KOPT-K1 (cell line): ENCODE results near the gene MRPS31.
A peak's percentile ranks its signal among the peaks of the same experiment; 100 is the strongest.

Experiments used
- H3K27ac ChIP-seq: fragments of 200-600 bp; sonication (generic); 2 replicates; pipeline ENCODE4 v1.5.1; 2016; ENCODE audit warnings: antibody characterized with exemption, mild to moderate bottlenecking, low read depth, low read length; ENCODE audit not compliant: poor library complexity, severe bottlenecking
- H3K36me3 ChIP-seq: fragments of 200-600 bp; sonication (generic); 2 replicates; pipeline ENCODE4 v1.5.1; 2017; ENCODE audit warnings: antibody characterized with exemption, mild to moderate bottlenecking, low read length, moderate library complexity; ENCODE audit not compliant: insufficient read depth
- H3K9me3 ChIP-seq: fragments of 200-600 bp; sonication (generic); 2 replicates; pipeline ENCODE4 v1.5.1; 2017; ENCODE audit warnings: antibody characterized with exemption, low read length, mild to moderate bottlenecking; ENCODE audit not compliant: insufficient read depth, poor library complexity, severe bottlenecking

Gene MRPS31

DNA sequence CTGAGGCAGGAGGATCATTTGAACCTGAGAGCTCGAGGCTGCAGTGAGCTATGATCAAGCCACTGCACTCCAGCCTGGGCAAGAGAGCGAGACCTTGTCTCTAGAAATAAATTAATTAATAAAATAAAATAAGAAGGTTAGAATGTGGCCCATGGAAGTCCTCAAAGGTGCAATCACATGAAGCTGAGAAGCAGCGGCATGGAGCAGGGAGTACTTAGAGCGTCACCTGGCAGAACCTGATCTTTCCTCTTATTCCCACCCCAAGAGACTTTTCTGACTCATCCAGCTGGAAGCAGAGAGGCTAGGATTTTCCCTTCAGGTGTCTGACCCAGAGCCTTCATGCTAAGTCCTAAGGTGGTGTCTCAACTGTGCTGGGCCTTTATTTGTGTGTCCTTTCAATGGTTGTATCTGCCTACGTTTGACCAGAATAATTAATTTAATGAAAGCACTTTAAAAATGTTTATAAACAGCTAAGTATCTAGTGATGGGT is 8.9 kb upstream of the MRPS31 start:
- no peaks in the 10 kb centered on the region for H3K36me3 ChIP-seq
- H3K9me3 ChIP-seq = no peaks in the 10 kb centered on the region
- H3K27ac ChIP-seq = no peak overlapping the region

DNA sequence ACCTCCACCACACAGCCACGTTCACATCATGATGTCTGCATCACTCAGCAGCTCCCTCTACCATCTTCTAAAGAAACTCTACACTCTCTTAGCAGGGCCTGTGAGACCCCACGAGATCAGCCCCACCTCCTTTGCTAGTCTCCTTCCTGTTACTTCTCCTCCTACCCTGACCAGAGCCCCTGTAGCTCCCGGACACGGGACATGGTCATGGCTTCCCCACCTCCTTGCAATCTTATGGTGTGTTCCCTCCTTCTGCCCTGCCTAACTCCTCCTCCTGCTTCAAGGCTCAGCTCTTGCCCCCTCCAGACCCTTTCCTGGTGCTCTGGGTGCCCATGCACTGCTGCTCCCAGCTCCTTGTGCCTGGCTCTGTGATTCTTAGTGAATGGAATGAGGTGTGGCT is 8.1 kb upstream of the MRPS31 start:
- Histone ChIP-seq H3K9me3 (no peaks in the 10 kb centered on the region), H3K27ac (no peak overlapping the region), H3K36me3 (no peaks in the 10 kb centered on the region)

DNA sequence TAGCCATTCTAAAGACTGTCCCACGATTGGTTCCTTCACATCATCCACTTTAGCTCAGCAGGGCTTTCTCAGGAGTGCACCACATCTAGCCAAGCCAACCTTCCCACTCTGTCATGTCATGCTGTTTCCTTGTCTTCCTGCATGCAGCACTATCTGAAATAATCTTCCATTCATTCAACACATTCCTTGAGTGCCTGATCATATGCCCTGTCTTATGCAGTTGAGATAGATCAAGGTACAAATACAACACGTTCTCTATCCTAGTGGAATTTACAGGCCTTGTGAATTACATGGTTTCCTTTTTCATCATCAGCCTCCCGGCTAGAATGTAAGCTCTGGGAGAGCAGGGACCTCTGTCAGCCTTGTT is 6.8 kb upstream of the MRPS31 start:
- peak overlapping the region; percentile 67 for H3K27ac ChIP-seq
- no peaks in the 10 kb centered on the region for H3K36me3 ChIP-seq
- H3K9me3 ChIP-seq = no peaks in the 10 kb centered on the region

DNA sequence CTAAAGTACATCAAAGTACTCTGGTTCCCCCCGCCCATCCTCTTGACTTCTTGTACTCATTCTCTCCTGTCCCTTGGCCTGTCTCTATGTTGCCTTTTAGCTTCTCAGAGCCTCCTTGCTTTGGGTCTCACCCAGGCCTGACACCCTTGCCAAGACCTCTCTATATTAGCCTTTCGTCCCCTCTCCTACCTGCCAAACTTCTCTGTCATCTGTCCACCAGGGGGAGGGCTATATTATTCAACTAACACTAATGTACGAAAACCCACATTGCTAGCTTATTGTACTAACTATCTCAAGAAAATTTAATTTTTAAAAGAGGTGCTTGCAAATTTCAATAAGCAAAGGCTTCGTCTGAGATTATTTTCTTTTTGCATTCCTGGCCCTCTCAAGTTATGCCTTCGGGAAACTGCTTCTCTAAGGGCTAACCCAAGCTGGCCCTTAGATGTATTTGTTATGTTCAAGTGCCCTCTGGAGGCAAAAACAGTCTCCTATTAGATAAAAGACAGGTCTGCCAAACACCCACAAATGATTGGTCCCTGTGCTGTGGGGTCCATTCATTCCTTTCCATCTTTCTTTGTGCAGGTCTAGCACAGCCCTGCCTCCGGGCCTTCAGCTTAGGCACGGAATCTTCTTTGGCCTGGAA is 6.3 kb upstream of the MRPS31 start:
- Histone ChIP-seq H3K36me3 (no peaks in the 10 kb centered on the region), H3K9me3 (no peaks in the 10 kb centered on the region), H3K27ac (peak overlapping the region; percentile 67)

DNA sequence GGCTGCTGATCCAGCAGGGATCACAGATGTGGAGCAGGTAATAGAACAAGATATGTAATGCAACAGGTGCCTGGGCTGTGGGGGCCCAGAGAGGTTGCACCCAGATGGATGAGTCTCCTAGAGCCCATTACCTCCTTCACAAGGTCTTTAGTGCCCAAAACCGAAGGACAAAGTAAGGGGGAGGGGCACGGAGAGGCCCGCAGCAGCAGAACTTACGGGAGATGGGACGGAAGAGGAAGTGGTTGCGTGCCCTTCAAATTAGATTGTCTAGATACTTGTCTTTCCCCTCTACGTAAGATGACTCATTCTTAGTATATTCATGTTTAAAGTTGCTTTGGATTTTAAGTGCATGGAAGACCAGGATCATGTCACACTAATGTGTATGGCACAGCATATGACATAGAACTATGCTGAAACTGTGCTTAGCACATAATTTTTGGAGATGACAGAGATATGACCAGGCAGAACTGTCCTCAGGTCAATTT is 5.7 kb upstream of the MRPS31 start:
- Histone ChIP-seq H3K36me3 (no peaks in the 10 kb centered on the region), H3K9me3 (no peaks in the 10 kb centered on the region), H3K27ac (peak overlapping the region; percentile 67)

DNA sequence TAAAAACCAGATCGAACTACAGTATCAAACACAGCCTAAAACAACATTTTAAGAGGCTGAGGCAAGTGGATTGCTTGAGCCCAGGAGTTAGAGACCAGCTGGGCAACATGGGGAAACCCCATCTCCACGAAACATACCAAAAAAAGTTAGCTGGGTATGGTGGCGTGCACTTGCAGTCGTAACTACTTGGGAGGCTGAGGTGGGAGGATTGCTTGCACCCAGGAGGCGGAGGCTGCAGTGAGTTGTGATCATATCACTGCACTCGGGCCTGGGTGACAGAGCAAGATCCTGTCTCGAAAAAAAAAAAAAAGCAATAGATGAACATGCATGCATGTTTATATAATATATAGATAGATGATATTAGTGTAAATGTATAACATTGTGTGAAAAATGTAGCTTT is 5.2 kb upstream of the MRPS31 start:
- H3K27ac ChIP-seq = peak overlapping the region; percentile 67

DNA sequence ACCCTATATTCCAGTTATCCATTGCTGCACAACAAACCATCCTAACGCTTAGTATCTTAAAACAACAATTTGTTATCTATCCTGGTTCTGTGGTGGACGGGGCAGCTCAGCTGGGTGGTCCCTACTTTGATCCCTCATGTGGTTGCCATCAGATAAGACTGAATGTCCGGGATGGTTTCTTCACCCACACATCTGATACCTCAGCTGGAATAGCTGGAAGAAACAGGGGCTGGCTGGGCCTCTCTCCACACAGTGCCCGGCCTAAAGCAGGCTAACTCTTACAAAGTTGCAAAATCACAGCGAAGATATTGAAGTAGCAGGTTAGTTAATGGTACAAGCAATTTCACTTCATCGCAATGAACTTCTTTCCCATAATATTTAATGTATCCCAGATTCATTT is 3.7 kb upstream of the MRPS31 start:
- no peaks in the 10 kb centered on the region for H3K36me3 ChIP-seq
- H3K9me3 ChIP-seq = no peaks in the 10 kb centered on the region

More for the DNA sequence above, 5.2 kb upstream of the MRPS31 start:
- no peaks in the 10 kb centered on the region for H3K36me3 ChIP-seq
- no peaks in the 10 kb centered on the region for H3K9me3 ChIP-seq

DNA sequence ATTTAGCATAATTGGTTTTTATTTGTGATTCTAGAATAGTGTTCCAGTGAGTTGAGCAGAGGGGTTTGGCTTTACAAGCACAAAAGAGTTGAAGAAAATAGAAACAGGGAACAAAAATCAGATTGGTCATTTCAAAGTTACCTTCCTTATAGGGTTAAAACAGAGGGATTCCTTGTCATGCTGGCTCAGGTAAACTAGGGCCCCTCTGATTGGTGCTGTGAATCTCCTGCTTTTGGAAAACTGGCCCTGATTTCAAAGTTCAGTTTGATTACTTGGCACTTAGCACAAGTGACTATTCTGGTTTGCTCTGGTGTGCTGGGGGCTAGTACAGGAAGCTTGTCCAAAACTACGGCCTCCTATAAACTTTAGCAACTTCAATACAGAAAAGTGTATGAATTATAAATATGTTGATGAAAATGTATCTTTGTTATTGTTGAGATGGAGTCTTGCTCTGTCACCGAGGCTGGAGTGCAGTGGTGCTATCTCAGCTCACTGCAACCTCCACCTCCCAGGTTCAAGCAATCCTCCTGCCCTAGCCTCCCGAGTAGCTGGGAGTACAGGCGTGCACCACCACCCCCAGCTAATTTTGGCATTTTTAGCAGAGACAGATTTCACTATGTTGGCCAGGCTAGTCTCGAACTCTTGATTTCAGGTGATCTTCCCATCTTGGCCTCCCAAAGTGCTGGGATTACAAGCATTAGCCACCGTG is 1.9 kb upstream of the MRPS31 start:
- H3K27ac ChIP-seq = no peak overlapping the region
- no peaks in the 10 kb centered on the region for H3K9me3 ChIP-seq
- no peaks in the 10 kb centered on the region for H3K36me3 ChIP-seq

More for the DNA sequence above, 3.7 kb upstream of the MRPS31 start:
- H3K27ac ChIP-seq = no peak overlapping the region

DNA sequence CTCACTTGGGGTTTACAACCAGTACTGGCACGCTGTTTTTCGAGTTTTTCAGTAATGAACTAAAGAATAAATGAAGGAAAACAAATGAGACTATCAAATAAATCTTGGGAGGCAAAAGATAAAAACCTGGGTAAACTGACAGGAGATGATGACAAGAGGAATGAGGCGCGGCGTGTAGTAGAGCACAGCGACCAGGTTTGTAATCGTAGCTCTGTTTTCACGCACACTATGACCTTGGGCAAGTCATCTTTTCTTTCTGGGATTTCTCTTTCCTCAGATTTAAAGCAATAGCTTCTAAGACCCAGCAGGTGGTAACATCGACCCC is 419 bp downstream of the MRPS31 start:
- no peaks in the 10 kb centered on the region for H3K9me3 ChIP-seq
- H3K36me3 ChIP-seq = peaks cover 20% of the 10 kb centered on the region
- H3K27ac ChIP-seq = peak overlapping the region; percentile 86

DNA sequence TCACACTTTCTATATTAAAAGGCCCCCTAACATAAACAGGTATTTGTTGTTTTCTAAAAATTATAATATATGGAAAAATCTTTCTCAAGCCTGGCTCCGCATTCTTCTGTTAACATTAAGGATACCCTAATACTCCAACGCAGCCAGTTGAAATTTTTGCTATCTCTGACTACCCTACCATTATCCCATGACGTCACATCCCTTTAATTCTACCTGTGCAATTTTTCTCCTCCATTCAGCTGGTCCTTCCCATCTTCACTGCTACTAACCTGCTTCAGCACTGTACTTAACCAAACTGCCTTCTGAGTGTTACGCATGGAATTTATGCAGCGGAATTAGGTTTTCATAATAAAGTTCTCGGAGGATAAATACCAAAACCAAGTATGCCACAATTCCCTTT is 1.0 kb downstream of the MRPS31 start:
- Histone ChIP-seq H3K9me3 (no peaks in the 10 kb centered on the region), H3K36me3 (peaks cover 22% of the 10 kb centered on the region), H3K27ac (peak overlapping the region; percentile 86)

DNA sequence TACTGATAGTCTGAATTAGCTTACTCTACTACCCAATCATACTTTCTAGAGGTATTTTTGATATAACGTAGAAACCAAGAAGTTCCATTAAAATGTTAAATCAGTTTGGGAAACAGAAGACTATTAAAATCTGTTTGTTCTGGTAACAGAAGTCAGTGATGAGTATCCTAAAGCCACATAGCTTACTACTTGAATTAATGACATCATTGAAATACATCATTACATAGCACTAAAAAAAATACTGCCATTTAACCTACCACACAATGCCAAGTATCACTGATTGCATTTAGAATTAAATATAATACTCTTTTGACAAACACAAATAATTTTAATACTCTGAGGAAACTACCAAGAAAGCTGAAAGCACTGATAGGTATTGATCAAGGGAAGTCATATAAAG is 5.4 kb downstream of the MRPS31 start:
- no peaks in the 10 kb centered on the region for H3K9me3 ChIP-seq
- no peak overlapping the region for H3K27ac ChIP-seq

DNA sequence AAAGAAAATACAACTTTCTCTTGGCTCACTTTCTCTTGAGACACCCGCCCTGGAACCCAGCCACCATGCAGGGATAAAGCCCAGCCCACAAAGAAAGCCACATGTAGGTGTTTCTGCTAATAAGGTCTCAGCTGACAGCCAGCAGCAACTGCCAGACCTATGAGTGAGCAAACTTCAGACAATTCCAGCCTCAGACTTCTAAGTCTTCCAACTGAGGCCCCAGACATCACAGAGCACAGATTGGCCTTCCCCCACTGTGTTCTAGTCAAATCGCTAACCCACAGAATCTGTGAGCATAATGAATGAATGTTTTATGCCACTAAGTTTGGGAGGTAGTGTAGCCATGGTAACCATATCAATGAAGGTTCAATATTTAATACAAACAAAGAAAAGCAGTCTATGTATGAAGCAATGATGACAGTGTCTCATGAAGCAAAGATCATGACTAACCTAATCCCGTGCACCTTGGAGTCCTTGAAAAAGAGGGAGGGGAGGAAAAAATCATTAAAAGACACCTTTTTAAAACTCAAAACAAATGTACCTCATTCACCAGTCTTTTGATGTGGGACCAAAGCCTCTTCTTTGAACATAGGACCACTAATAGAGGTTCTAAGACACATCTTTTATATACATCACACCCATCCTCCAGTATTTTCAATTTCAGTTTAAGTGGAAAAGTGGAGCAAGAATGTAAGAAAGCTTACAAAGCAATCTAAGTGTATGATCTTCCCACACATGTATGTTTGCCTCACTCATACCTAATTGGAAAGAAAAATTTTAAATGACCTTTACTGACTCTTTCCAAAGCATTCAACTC is 6.2 kb downstream of the MRPS31 start:
- peak overlapping the region; percentile 52 for H3K27ac ChIP-seq
- no peaks in the 10 kb centered on the region for H3K9me3 ChIP-seq
- H3K36me3 ChIP-seq = peaks cover 54% of the 10 kb centered on the region

More for the DNA sequence above, 5.4 kb downstream of the MRPS31 start:
- peaks cover 47% of the 10 kb centered on the region for H3K36me3 ChIP-seq

DNA sequence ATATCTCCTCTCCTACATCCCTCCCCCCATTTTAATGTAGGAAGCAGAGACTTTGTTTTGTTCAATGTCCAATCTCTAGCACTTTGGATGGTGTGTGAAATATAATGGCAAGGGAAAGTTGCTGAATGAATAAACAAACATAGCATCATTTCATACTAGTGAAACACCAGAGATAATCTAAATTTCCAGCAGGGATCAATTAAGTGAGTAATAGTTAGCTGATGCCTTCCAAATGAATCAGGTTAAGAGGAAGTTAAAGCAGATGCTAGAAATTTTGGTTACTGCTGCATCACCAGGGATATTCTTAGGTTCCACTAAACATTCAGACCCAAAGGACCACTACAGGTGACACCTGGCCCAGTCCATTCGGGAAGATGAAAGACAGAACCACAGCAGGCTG is 8.1 kb downstream of the MRPS31 start:
- Histone ChIP-seq H3K36me3 (peaks cover 69% of the 10 kb centered on the region), H3K27ac (peak overlapping the region; percentile 52)

DNA sequence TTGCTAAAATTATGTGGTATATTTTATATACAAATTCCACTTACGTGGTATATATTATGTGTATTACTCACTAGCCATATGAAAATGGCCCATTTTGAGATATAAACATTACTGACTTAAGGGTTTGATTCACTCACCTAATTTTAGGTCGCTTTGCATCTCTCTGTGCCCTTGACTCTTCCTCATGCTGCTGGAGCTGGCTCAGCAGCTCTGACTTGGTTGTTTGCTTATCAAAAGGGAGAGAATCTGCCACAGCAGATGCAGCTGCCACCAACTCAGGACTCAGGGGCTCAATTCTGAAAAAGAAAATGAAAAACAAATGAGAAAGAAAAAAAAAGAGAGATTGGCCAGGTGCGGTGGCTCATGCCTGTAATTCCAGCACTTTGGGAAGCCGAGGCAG is 12.2 kb downstream of the MRPS31 start:
- peaks cover 83% of the 10 kb centered on the region for H3K36me3 ChIP-seq
- no peak overlapping the region for H3K27ac ChIP-seq
- no peaks in the 10 kb centered on the region for H3K9me3 ChIP-seq

More for the DNA sequence above, 8.1 kb downstream of the MRPS31 start:
- no peaks in the 10 kb centered on the region for H3K9me3 ChIP-seq

DNA sequence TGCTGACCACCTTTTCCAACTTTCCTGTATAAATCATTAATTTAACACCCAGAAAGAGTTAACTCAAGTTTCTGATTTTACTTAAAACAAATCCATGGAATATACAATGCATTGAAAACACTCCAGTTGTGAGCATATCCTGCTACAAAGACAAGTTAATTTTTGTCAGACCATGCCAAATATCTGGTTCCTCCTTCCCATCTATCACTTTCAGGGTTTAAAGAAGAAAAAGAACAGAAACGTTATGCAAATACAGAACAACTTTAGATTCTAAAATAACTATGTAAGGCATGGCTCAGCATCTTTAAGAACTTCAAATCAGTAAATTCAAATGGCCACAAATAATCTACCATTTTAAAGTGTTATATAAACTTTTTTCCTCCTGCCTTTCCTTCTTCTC is 14.9 kb downstream of the MRPS31 start:
- no peak overlapping the region for H3K27ac ChIP-seq
- no peaks in the 10 kb centered on the region for H3K9me3 ChIP-seq
- peaks cover 92% of the 10 kb centered on the region for H3K36me3 ChIP-seq
